CD14-positive monocyte (primary cell): ENCODE results near the gene COBLL1. TPM values are rescaled to one million over a fixed set of nuclear protein-coding genes. Genes with fewer than 3 reads are reported as not detected.

Source experiments
- DNase-seq, 3 donors: peaks; one replicate each; pipeline ENCODE4 v3.0.0-alpha.2; 2011 to 2022
- H2AFZ ChIP-seq: 2 replicates; pipeline ENCODE4 v1.6.0; 2012; ENCODE audit warnings: mild to moderate bottlenecking, low read depth, low read length, inconsistent platforms; ENCODE audit not compliant: insufficient read depth, poor library complexity, severe bottlenecking
- H3K27ac ChIP-seq, 2 donors: 1 replicate in 1 of 2; 2 replicates in 1 of 2; pipeline ENCODE4 v1.5.1; 2012 to 2013; ENCODE audit warnings: low read length in 2 of 2, control low read depth in 1 of 2, inconsistent platforms in 1 of 2, low read depth in 1 of 2, mild to moderate bottlenecking in 1 of 2
- H3K27me3 ChIP-seq, 2 donors: one replicate each; pipeline versions ENCODE4 v1.6.0 to v1.6.1; 2011 to 2013; ENCODE audit warnings: low read length in 2 of 2; ENCODE audit not compliant: control insufficient read depth in 2 of 2, insufficient read depth in 2 of 2
- H3K36me3 ChIP-seq, 2 donors: replicated peaks in 1 of 2; 1 replicate in 1 of 2; 2 replicates in 1 of 2; pipeline versions ENCODE4 v1.5.1 to v1.6.1; 2012 to 2013; ENCODE audit warnings: low read length in 2 of 2, control low read depth in 1 of 2, inconsistent platforms in 1 of 2, mild to moderate bottlenecking in 1 of 2; ENCODE audit not compliant: insufficient read depth in 2 of 2, control insufficient read depth in 1 of 2
- H3K4me1 ChIP-seq, 2 donors: 1 replicate in 1 of 2; 2 replicates in 1 of 2; pipeline versions ENCODE4 v1.5.1 to v1.6.1; 2012 to 2013; ENCODE audit warnings: low read length in 2 of 2, control low read depth in 1 of 2, inconsistent platforms in 1 of 2, mild to moderate bottlenecking in 1 of 2, moderate library complexity in 1 of 2; ENCODE audit not compliant: insufficient read depth in 2 of 2, control insufficient read depth in 1 of 2
- H3K4me2 ChIP-seq: replicated peaks from 2 replicates; pipeline ENCODE3; 2012; ENCODE audit warnings: low read length, moderate library complexity, mild to moderate bottlenecking; ENCODE audit not compliant: poor library complexity, severe bottlenecking; ENCODE audit errors: extremely low read depth
- H3K4me3 ChIP-seq, 3 experiments: fragments of 200-600 bp in 1 of 3; sonication (generic) in 1 of 3; replicated peaks in 1 of 3; 1 replicate in 2 of 3; 2 replicates in 1 of 3; pipeline ENCODE4 v1.5.1; 2011 to 2013; ENCODE audit warnings: low read length in 3 of 3, mild to moderate bottlenecking in 3 of 3, control low read depth in 2 of 3, low read depth in 2 of 3, inconsistent platforms in 1 of 3, moderate library complexity in 1 of 3
- H3K79me2 ChIP-seq: 2 replicates; pipeline ENCODE4 v1.6.0; 2012; ENCODE audit warnings: mild to moderate bottlenecking, control low read depth, inconsistent platforms, low read length, moderate library complexity; ENCODE audit not compliant: insufficient read depth
- H3K9ac ChIP-seq: 2 replicates; pipeline ENCODE4 v1.6.0; 2017; ENCODE audit warnings: low read length, mild to moderate bottlenecking; ENCODE audit not compliant: insufficient read depth, poor library complexity, severe bottlenecking
- H3K9me3 ChIP-seq, 2 donors: replicated peaks in 1 of 2; 1 replicate in 1 of 2; 2 replicates in 1 of 2; pipeline versions ENCODE4 v1.5.1 to v1.6.1; 2012 to 2013; ENCODE audit warnings: low read length in 2 of 2, control low read depth in 1 of 2; ENCODE audit not compliant: control insufficient read depth in 1 of 2, insufficient read depth in 1 of 2
- H4K20me1 ChIP-seq: 2 replicates; pipeline ENCODE4 v1.6.0; 2012; ENCODE audit warnings: mild to moderate bottlenecking, low read length, control low read depth, moderate library complexity; ENCODE audit not compliant: insufficient read depth
- H3K27ac Mint-ChIP-seq, 7 donors: one replicate each; pipeline ENCODE4 v1.8.0; 2020; ENCODE audit warnings: mild to moderate bottlenecking in 7 of 7, mixed read lengths in 7 of 7, moderate library complexity in 6 of 7, inconsistent platforms in 2 of 7
- H3K27me3 Mint-ChIP-seq, 3 donors: one replicate each; pipeline ENCODE4 v1.8.0; 2021 to 2022; ENCODE audit warnings: low read depth in 3 of 3, mild to moderate bottlenecking in 3 of 3, mixed read lengths in 3 of 3, moderate library complexity in 3 of 3, inconsistent platforms in 1 of 3
- H3K36me3 Mint-ChIP-seq, 2 donors: one replicate each; pipeline ENCODE4 v1.8.0; 2020; ENCODE audit warnings: mixed read lengths in 2 of 2, inconsistent platforms in 1 of 2, mild to moderate bottlenecking in 1 of 2
- H3K4me1 Mint-ChIP-seq: one replicate; pipeline ENCODE4 v1.8.0; 2020; ENCODE audit warnings: mild to moderate bottlenecking, mixed read lengths
- H3K4me3 Mint-ChIP-seq, 2 donors: one replicate each; pipeline ENCODE4 v1.8.0; 2020; ENCODE audit warnings: mild to moderate bottlenecking in 2 of 2, mixed read lengths in 2 of 2, moderate library complexity in 1 of 2
- H3K9me3 Mint-ChIP-seq, 7 donors: one replicate each; pipeline ENCODE4 v1.8.0; 2020 to 2022; ENCODE audit warnings: mixed read lengths in 7 of 7, mild to moderate bottlenecking in 6 of 7, moderate library complexity in 6 of 7, inconsistent platforms in 2 of 7
- CTCF ChIP-seq: fragments of 200-600 bp; IDR thresholded peaks from one replicate; pipeline ENCODE4 v1.8.0; 2022; ENCODE audit warnings: antibody characterized with exemption, mild to moderate bottlenecking
- WGBS: methylation state at CpG from one replicate; pipeline ENCODE4 v1.1.5; 2013; ENCODE audit warnings: missing lambda C conversion rate; ENCODE audit not compliant: insufficient coverage; 5-methylcytosine and 5-hydroxymethylcytosine counted together
- intact Hi-C, 2 donors: fragments of 100-400 bp; cut with micrococcal nuclease; formaldehyde crosslinking; loops; one replicate each; pipeline versions ENCODE4 v1.15.0 to v1.15.1; 2023
- polyA plus RNA-seq, 3 donors: library from polyadenylated mRNA; depleted of rRNA in 1 of 3; unstranded in 2 of 3; stranded (reverse) in 1 of 3; fragments of 300-500 nt in 2 of 3; fragments of >200 nt in 1 of 3; fragmentation: Illumina TruSeq in 2 of 3; gene quantifications; 1 replicate in 2 of 3; 2 replicates in 1 of 3; pipeline ENCODE4 v1.2.3, GENCODE V29; 2012 to 2021
- small RNA-seq: library from RNA; depleted of rRNA; stranded (forward); fragments of <200 nt; gene quantifications from one replicate; pipeline ENCODE3, GENCODE V24; 2012; ENCODE audit warnings: low read depth; ENCODE audit not compliant: insufficient read length

Gene COBLL1
- polyA plus RNA-seq, 3 donors: 0.18 to 0.54 (median 0.24) TPM

GRCh38 chr2:164642268-164642667 is 199.4 kb downstream of the COBLL1 start:
- H3K27me3 ChIP-seq: no peaks in the 10 kb centered on the region
- no peaks in the 10 kb centered on the region for H3K36me3 ChIP-seq
- 100% methylated on average over 1 of the region's 2 CpGs for WGBS
- H3K4me2 ChIP-seq: no peak overlapping the region
- H3K9ac ChIP-seq: no peak overlapping the region
- no peak overlapping the region for H2AFZ ChIP-seq
- intact Hi-C loops: no loop called here
- H3K4me3 ChIP-seq: no peak overlapping the region
- no peak for DNase-seq
- no peak for TF ChIP-seq CTCF
- Mint-ChIP-seq H3K27ac (no peak overlapping the region), H3K4me1 (no peaks in the 10 kb centered on the region), H3K9me3 (peaks cover 0 to 7% (median under 1%) of the 10 kb centered on the region in 7 donors), H3K36me3 (no peaks in the 10 kb centered on the region), H3K27me3 (no peaks in the 10 kb centered on the region), H3K4me3 (no peak overlapping the region)
- no peaks in the 10 kb centered on the region for H3K79me2 ChIP-seq
- no peaks in the 10 kb centered on the region for H4K20me1 ChIP-seq
- H3K9me3 ChIP-seq: no peaks in the 10 kb centered on the region
- H3K4me1 ChIP-seq: no peaks in the 10 kb centered on the region
- no peak overlapping the region for H3K27ac ChIP-seq

Small RNA genes within 50 kb of the gene (small RNA-seq; reads per million reads assigned to genes)
- not detected for gene RNA5SP110
- gene SNORA70F: not detected

Other genes with a start within 250 kb of the COBLL1 start
- gene GRB14, start 220.3 kb downstream of the COBLL1 start, polyA plus RNA-seq: under 1 TPM in 2 of 3 donors, not detected in 1; 0.20 to 0.28 TPM
- gene SLC38A11, start 113.7 kb upstream of the COBLL1 start, polyA plus RNA-seq: under 1 TPM in 1 of 3 donors, not detected in 2; 0.07 TPM